ENCODE results near the gene SPI1.

Gene SPI1

DNA sequence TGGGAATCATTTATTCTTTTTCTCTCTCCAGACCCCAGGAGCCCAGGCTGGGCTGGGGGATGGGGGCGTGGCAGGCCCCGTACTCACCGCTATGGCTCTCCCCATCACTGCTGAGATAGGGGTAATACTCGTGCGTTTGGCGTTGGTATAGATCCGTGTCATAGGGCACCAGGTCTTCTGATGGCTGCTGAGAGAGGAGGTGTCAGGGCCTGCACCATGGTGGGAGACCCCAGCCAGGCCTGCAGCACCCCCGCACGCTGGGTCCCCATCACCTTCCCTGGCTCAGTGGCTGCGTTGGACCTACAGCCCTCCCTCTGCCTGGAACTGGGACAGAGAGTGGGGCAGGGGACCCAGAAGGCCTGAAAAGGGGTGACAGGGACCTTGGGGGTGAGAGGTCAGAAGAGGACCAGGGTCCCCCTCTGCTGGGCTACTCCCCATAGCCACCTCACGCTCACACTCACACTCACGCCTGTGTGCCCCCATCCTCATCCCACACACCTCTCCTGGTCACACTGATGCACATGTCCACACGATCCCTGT lies 2.7 kb downstream of the SPI1 start:
- TF ChIP-seq ESRRG (CRISPR knock-in tag; IDR thresholded peaks at IDR 0.05) (no peak), TOX (CRISPR knock-in tag; IDR thresholded peaks at IDR 0.05; ENCODE audit: borderline replicate concordance) (no peak), GLIS3 (CRISPR knock-in tag; IDR thresholded peaks at IDR 0.05) (no peak), OSR1 (CRISPR knock-in tag; IDR thresholded peaks at IDR 0.05) (no peak), ZC3H10 (CRISPR knock-in tag; IDR thresholded peaks at IDR 0.05) (no peak), SNAI2 (CRISPR knock-in tag; IDR thresholded peaks at IDR 0.05) (no peak), PPARA (CRISPR knock-in tag; IDR thresholded peaks at IDR 0.05; ENCODE audit: borderline replicate concordance) (no peak), ISL1 (CRISPR knock-in tag; IDR thresholded peaks at IDR 0.05) (no peak), ARNTL (CRISPR knock-in tag; IDR thresholded peaks at IDR 0.05; ENCODE audit: borderline replicate concordance, low read depth) (no peak), RARB (CRISPR knock-in tag; IDR thresholded peaks at IDR 0.05) (no peak), ZNF8 (CRISPR knock-in tag; IDR thresholded peaks at IDR 0.05) (no peak), ZFP3 (CRISPR knock-in tag; IDR thresholded peaks at IDR 0.05) (no peak), CSDC2 (CRISPR knock-in tag; IDR thresholded peaks at IDR 0.05) (no peak)
- TF ChIP-seq, protein P1, sequence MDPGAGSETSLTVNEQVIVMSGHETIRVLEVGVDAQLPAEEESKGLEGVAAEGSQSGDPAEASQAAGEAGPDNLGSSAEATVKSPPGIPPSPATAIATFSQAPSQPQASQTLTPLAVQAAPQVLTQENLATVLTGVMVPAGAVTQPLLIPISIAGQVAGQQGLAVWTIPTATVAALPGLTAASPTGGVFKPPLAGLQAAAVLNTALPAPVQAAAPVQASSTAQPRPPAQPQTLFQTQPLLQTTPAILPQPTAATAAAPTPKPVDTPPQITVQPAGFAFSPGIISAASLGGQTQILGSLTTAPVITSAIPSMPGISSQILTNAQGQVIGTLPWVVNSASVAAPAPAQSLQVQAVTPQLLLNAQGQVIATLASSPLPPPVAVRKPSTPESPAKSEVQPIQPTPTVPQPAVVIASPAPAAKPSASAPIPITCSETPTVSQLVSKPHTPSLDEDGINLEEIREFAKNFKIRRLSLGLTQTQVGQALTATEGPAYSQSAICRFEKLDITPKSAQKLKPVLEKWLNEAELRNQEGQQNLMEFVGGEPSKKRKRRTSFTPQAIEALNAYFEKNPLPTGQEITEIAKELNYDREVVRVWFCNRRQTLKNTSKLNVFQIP (CRISPR knock-in tag; IDR thresholded peaks at IDR 0.05; ENCODE audit: borderline replicate concordance, low read depth): no peak
- TF ChIP-seq, protein P2, sequence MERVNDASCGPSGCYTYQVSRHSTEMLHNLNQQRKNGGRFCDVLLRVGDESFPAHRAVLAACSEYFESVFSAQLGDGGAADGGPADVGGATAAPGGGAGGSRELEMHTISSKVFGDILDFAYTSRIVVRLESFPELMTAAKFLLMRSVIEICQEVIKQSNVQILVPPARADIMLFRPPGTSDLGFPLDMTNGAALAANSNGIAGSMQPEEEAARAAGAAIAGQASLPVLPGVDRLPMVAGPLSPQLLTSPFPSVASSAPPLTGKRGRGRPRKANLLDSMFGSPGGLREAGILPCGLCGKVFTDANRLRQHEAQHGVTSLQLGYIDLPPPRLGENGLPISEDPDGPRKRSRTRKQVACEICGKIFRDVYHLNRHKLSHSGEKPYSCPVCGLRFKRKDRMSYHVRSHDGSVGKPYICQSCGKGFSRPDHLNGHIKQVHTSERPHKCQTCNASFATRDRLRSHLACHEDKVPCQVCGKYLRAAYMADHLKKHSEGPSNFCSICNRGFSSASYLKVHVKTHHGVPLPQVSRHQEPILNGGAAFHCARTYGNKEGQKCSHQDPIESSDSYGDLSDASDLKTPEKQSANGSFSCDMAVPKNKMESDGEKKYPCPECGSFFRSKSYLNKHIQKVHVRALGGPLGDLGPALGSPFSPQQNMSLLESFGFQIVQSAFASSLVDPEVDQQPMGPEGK (CRISPR knock-in tag; IDR thresholded peaks at IDR 0.05; ENCODE audit: borderline replicate concordance): no peak
- TF ChIP-seq, protein P3, sequence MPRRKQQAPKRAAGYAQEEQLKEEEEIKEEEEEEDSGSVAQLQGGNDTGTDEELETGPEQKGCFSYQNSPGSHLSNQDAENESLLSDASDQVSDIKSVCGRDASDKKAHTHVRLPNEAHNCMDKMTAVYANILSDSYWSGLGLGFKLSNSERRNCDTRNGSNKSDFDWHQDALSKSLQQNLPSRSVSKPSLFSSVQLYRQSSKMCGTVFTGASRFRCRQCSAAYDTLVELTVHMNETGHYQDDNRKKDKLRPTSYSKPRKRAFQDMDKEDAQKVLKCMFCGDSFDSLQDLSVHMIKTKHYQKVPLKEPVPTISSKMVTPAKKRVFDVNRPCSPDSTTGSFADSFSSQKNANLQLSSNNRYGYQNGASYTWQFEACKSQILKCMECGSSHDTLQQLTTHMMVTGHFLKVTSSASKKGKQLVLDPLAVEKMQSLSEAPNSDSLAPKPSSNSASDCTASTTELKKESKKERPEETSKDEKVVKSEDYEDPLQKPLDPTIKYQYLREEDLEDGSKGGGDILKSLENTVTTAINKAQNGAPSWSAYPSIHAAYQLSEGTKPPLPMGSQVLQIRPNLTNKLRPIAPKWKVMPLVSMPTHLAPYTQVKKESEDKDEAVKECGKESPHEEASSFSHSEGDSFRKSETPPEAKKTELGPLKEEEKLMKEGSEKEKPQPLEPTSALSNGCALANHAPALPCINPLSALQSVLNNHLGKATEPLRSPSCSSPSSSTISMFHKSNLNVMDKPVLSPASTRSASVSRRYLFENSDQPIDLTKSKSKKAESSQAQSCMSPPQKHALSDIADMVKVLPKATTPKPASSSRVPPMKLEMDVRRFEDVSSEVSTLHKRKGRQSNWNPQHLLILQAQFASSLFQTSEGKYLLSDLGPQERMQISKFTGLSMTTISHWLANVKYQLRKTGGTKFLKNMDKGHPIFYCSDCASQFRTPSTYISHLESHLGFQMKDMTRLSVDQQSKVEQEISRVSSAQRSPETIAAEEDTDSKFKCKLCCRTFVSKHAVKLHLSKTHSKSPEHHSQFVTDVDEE (CRISPR knock-in tag; IDR thresholded peaks at IDR 0.05): no peak
- TF ChIP-seq, protein P4, sequence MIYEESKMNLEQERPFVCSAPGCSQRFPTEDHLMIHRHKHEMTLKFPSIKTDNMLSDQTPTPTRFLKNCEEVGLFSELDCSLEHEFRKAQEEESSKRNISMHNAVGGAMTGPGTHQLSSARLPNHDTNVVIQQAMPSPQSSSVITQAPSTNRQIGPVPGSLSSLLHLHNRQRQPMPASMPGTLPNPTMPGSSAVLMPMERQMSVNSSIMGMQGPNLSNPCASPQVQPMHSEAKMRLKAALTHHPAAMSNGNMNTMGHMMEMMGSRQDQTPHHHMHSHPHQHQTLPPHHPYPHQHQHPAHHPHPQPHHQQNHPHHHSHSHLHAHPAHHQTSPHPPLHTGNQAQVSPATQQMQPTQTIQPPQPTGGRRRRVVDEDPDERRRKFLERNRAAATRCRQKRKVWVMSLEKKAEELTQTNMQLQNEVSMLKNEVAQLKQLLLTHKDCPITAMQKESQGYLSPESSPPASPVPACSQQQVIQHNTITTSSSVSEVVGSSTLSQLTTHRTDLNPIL (CRISPR knock-in tag; IDR thresholded peaks at IDR 0.05; ENCODE audit: low read depth): no peak
- no peak for ATAC-seq

DNA sequence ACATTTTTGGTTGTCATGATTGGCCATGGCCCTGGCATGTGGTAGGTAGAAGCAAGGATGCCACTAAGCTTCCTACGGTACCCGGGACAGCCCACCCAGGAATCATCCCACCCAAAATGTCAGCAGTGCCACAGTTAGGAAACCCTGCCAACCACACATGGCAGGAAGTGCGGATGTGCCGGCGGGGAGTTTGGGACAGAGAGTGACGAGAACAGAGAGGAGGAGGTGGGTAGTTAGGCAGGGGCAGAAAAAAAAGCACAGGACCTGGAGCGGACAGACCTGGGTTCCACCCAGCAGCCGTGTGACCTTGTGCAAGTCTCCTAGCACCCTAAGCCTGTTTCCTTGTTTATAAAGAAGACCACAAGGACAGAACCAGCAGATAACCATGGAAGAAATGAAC lies 3.3 kb downstream of the SPI1 start:
- no peak for ATAC-seq

DNA sequence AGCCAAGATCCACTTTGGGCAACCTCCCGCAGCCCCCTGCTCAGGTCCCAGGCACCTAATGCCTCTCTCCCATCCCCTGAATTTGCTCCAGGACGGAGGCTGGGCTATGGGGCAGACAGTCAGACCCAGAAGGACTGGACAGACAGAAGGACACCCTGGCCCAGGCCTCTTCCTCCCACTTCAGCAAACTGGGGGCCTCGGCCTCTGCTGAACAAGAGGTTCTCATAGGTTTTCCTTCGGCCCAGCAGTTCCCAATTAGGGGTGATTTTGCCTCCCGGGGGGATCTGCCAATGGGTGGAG lies 3.7 kb downstream of the SPI1 start:
- no peak for ATAC-seq
- no peak for TF ChIP-seq ZC3H10 (CRISPR knock-in tag; IDR thresholded peaks at IDR 0.05)
- TF ChIP-seq ZNF8 (CRISPR knock-in tag; IDR thresholded peaks at IDR 0.05): no peak
- TF ChIP-seq RARB (CRISPR knock-in tag; IDR thresholded peaks at IDR 0.05): no peak
- no peak for TF ChIP-seq SNAI2 (CRISPR knock-in tag; IDR thresholded peaks at IDR 0.05)
- TF ChIP-seq, protein P2 (CRISPR knock-in tag; IDR thresholded peaks at IDR 0.05; ENCODE audit: borderline replicate concordance): no peak
- no peak for TF ChIP-seq ESRRG (CRISPR knock-in tag; IDR thresholded peaks at IDR 0.05)
- no peak for TF ChIP-seq BACH2 (CRISPR knock-in tag; IDR thresholded peaks at IDR 0.05; ENCODE audit: borderline replicate concordance)
- no peak for TF ChIP-seq CSDC2 (CRISPR knock-in tag; IDR thresholded peaks at IDR 0.05)
- TF ChIP-seq, protein P4 (CRISPR knock-in tag; IDR thresholded peaks at IDR 0.05; ENCODE audit: low read depth): no peak
- no peak for TF ChIP-seq ZNF70 (CRISPR knock-in tag; IDR thresholded peaks at IDR 0.05)
- TF ChIP-seq ZNF565 (CRISPR knock-in tag; conservative IDR thresholded peaks at IDR 0.05; ENCODE audit: low read depth): no peak
- TF ChIP-seq, protein P1 (CRISPR knock-in tag; IDR thresholded peaks at IDR 0.05; ENCODE audit: borderline replicate concordance, low read depth): no peak
- no peak for TF ChIP-seq ZFP3 (CRISPR knock-in tag; IDR thresholded peaks at IDR 0.05)
- TF ChIP-seq ISL1 (CRISPR knock-in tag; IDR thresholded peaks at IDR 0.05): no peak

More for the DNA sequence above, 3.3 kb downstream of the SPI1 start:
- TF ChIP-seq ARNTL (CRISPR knock-in tag; IDR thresholded peaks at IDR 0.05; ENCODE audit: borderline replicate concordance, low read depth): no peak
- no peak for TF ChIP-seq CSDC2 (CRISPR knock-in tag; IDR thresholded peaks at IDR 0.05)
- no peak for TF ChIP-seq ESRRG (CRISPR knock-in tag; IDR thresholded peaks at IDR 0.05)

Data from SK-N-SH treated with all-trans-retinoic acid at 6 μM for 48 hours (cell line).